Measurements from ENCODE around the gene SERPINA3. TPM values are rescaled to one million over a fixed set of nuclear protein-coding genes. Genes with fewer than 3 reads are reported as not detected.

Gene SERPINA3
- total and polyA plus RNA-seq, 2 of the 8 experiments (the other 6 are each of a cell fraction or from before 2014, with no cell fraction given), result not detected

DNA sequence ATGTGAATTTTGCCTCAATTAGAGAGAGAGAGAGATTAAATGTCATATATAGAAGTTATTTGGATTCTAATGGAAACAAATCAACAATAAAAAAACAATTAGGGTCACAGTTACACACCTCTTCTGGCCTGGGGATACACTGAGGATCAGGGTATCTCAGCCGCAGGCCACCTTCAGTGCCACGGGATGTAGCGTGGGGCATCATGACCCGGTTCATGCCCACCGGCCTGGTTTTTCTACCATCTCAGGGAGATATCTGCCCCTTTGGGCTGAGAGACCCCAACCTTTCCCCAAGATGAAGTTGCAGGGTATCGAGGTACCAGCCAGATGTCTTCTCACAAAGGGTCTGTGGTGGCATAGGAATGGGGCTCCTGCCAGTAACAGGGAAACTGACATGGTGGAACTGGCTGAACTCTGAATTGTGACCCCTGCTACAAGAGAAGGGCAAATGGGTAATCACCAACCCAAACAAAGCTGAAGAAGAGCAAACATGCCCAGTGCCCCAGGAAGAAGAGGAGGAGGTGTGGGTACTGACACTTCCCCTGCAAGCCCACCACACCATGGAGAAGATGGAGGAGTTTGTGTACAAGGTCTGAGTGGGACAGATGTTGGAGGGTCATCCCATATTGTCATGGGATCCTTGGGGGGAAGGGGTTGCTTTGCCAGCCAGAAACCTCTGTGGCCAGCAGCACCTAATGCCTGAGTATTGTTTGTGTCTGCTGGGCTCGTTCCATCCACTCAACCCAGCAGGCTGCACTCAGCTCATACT, 19.5 kb downstream of the SERPINA3 start:
- Histone ChIP-seq H3K27ac (ENCODE audit: low read depth, low read length) (no peak overlapping the region), H3K4me2 (ENCODE audit: insufficient read depth in 1 of 2, low read depth in 2 of 2, low read length in 2 of 2) (no peak overlapping the region), H2AK5ac (ENCODE audit: low read depth, low read length) (no peak overlapping the region), H4K20me1 (replicated peaks in 1 of 2; ENCODE audit: control insufficient read depth in 1 of 2, insufficient read depth in 2 of 2, low read length in 2 of 2) (no peaks in the 10 kb centered on the region), H4K8ac (ENCODE audit: extremely low read depth, insufficient read depth, low read length) (no peak overlapping the region), H2BK5ac (ENCODE audit: low read depth, low read length) (no peak overlapping the region), H3K56ac (replicated peaks; ENCODE audit: insufficient read length, low read depth, low read length) (no peak overlapping the region), H3K23ac (ENCODE audit: insufficient read length) (no peak overlapping the region), H4K5ac (ENCODE audit: insufficient read length, low read depth, low read length) (no peak overlapping the region), H3K79me2 (ENCODE audit: control insufficient read depth in 1 of 2, insufficient read depth in 2 of 2, low read length in 2 of 2) (no peaks in the 10 kb centered on the region), H3K4me3 (ENCODE audit: extremely low read depth in 1 of 4, insufficient read depth in 2 of 4, low read depth in 3 of 4, low read length in 4 of 4) (no peak overlapping the region), H3K23me2 (ENCODE audit: low read depth, low read length) (no peaks in the 10 kb centered on the region), H3K36me3 (ENCODE audit: control insufficient read depth in 2 of 4, insufficient read depth in 4 of 4, low read length in 3 of 4) (no peaks in the 10 kb centered on the region), H2BK12ac (ENCODE audit: low read depth, low read length) (no peak overlapping the region), H3K27me3 (replicated peaks in 1 of 4; ENCODE audit: control insufficient read depth in 3 of 4, extremely low read depth in 1 of 4, insufficient read depth in 3 of 4, low read length in 3 of 4) (no peaks in the 10 kb centered on the region), H4K91ac (replicated peaks; ENCODE audit: insufficient read length, low read length) (no peak overlapping the region), H2BK120ac (replicated peaks; ENCODE audit: low read depth, low read length) (no peak overlapping the region), H3K14ac (ENCODE audit: insufficient read length) (no peak overlapping the region), H3K9me3 (ENCODE audit: insufficient read depth in 2 of 2, low read depth in 1 of 2, low read length in 1 of 2) (no peaks in the 10 kb centered on the region), H2BK20ac (ENCODE audit: low read length) (no peak overlapping the region), H3K79me1 (ENCODE audit: low read depth, low read length) (no peaks in the 10 kb centered on the region), H3K4ac (replicated peaks; ENCODE audit: insufficient read length, low read depth, low read length) (no peak overlapping the region), H3K4me1 (replicated peaks in 1 of 4; ENCODE audit: control insufficient read depth in 3 of 4, insufficient read depth in 4 of 4, low read length in 3 of 4) (no peaks in the 10 kb centered on the region), H2AFZ (ENCODE audit: low read length) (no peak overlapping the region), H3K9ac (replicated peaks in 1 of 4; ENCODE audit: extremely low read depth in 1 of 4, low read depth in 3 of 4, low read length in 3 of 4) (no peak overlapping the region), H3K18ac (ENCODE audit: extremely low read depth, low read length) (no peak overlapping the region), H2BK15ac (ENCODE audit: low read length) (no peak overlapping the region)
- DNase-seq (ENCODE audit: low read depth in 1 of 2, low spot score in 2 of 2), result no peak
- no peak for FAIRE-seq
- CTCF ChIA-PET (ENCODE audit: partially characterized antibody), result interaction anchor here (0.6 to 0.7 kb wide), 2 partner anchors 11 to 176 kb away, joined by 3 to 4 read pairs; no protein-coding TSS in a partner anchor
- 91% methylated on average over 7 of the region's 7 CpGs; no CpG with 5 or more reads in 1 of the 2 experiments for WGBS, 2 experiments (ENCODE audit: extremely low coverage in 1 of 2, insufficient coverage in 1 of 2, insufficient read length in 1 of 2, insufficient replicate concordance in 2 of 2, low coverage in 1 of 2, low lambda C conversion rate in 2 of 2, missing lambda C conversion rate in 1 of 2)
- POLR2A ChIA-PET (ENCODE audit: partially characterized antibody), result interaction anchor here (0.9 kb wide), 1 partner anchor 11 kb away, joined by 3 read pairs; no protein-coding TSS in a partner anchor
- TF ChIP-seq RFX5 (IDR thresholded peaks at IDR 0.05; ENCODE audit: borderline replicate concordance, low read depth, low read length) (no peak), PHF8 (conservative IDR thresholded peaks at IDR 0.05; ENCODE audit: low read depth, low read length) (no peak), CBX5 (IDR thresholded peaks at IDR 0.05; ENCODE audit: low read depth, low read length) (no peak), TEAD4 (IDR thresholded peaks at IDR 0.05; ENCODE audit: low read depth, low read length) (no peak), SP1 (IDR thresholded peaks at IDR 0.05; ENCODE audit: low read depth, low read length) (no peak), FOSL1 (IDR thresholded peaks at IDR 0.05; ENCODE audit: insufficient read depth, low read depth, low read length) (no peak), HDAC2 (IDR thresholded peaks at IDR 0.05; ENCODE audit: borderline replicate concordance in 1 of 2, low read depth in 2 of 2, low read length in 2 of 2) (no peak), SIX5 (IDR thresholded peaks at IDR 0.05; ENCODE audit: low read depth, low read length) (no peak), BCL11A (IDR thresholded peaks at IDR 0.05; ENCODE audit: low read depth in 2 of 2, low read length in 2 of 2) (no peak), GABPA (IDR thresholded peaks at IDR 0.05; ENCODE audit: borderline replicate concordance, insufficient read depth, low read length) (no peak)
- TF ChIP-seq, protein P1, sequence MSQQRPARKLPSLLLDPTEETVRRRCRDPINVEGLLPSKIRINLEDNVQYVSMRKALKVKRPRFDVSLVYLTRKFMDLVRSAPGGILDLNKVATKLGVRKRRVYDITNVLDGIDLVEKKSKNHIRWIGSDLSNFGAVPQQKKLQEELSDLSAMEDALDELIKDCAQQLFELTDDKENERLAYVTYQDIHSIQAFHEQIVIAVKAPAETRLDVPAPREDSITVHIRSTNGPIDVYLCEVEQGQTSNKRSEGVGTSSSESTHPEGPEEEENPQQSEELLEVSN (IDR thresholded peaks at IDR 0.05), result no peak
- TF ChIP-seq, protein P2, sequence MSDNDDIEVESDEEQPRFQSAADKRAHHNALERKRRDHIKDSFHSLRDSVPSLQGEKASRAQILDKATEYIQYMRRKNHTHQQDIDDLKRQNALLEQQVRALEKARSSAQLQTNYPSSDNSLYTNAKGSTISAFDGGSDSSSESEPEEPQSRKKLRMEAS (IDR thresholded peaks at IDR 0.05), result no peak
